Stomach (tissue), 9 donors: ENCODE measurements around the gene PSMB2. TPM values are rescaled to one million over a fixed set of nuclear protein-coding genes. Genes with fewer than 3 reads are reported as not detected.

Experiments
- DNase-seq, 2 donors: peaks; one replicate each; pipeline versions ENCODE4 v3.0.0 to v3.0.0-alpha.2; 2013 to 2019
- H3K27ac ChIP-seq, 5 donors: fragments of 200-600 bp in 4 of 5; sonication (generic) in 4 of 5; one replicate each; pipeline ENCODE4 v1.5.1; 2013 to 2019; ENCODE audit warnings: mild to moderate bottlenecking in 1 of 5, moderate library complexity in 1 of 5
- H3K27me3 ChIP-seq, 3 donors: fragments of 200-600 bp; sonication (generic); one replicate each; pipeline ENCODE4 v1.5.1; 2017 to 2019; ENCODE audit warnings: mixed run types in 1 of 3
- H3K36me3 ChIP-seq, 4 donors: fragments of 200-600 bp; sonication (generic); 1 replicate in 3 of 4; 2 replicates in 1 of 4; pipeline ENCODE4 v1.5.1; 2016 to 2019
- H3K4me1 ChIP-seq, 4 donors: fragments of 200-600 bp; sonication (generic); one replicate each; pipeline ENCODE4 v1.5.1; 2016 to 2019
- H3K4me3 ChIP-seq, 4 donors: fragments of 200-600 bp; sonication (generic) in 3 of 4; one replicate each; pipeline ENCODE4 v1.5.1; 2016 to 2019; ENCODE audit warnings: mild to moderate bottlenecking in 1 of 4
- H3K9me3 ChIP-seq, 4 donors: fragments of 200-600 bp; sonication (generic); one replicate each; pipeline ENCODE4 v1.5.1; 2016 to 2019
- CTCF ChIP-seq, 7 experiments: fragments of 450-650 bp in 4 of 7; fragments of 200-600 bp in 3 of 7; sonication (generic) in 3 of 7; IDR thresholded peaks; one replicate each; pipeline ENCODE4 v1.5.1; 2016 to 2019; ENCODE audit warnings: antibody characterized with exemption in 7 of 7, control low read depth in 2 of 7, mild to moderate bottlenecking in 1 of 7
- EP300 ChIP-seq: sonication (generic); formaldehyde crosslinking; IDR thresholded peaks from one replicate; pipeline ENCODE4 v1.6.1; 2017; ENCODE audit warnings: antibody characterized with exemption
- POLR2A ChIP-seq, 4 donors: fragments of 450-650 bp; IDR thresholded peaks; one replicate each; pipeline ENCODE4 v1.6.1; 2016; ENCODE audit warnings: antibody characterized with exemption in 4 of 4, control low read depth in 2 of 4, mild to moderate bottlenecking in 1 of 4, moderate library complexity in 1 of 4
- POLR2AphosphoS5 ChIP-seq, 3 donors: sonication (generic); formaldehyde crosslinking; IDR thresholded peaks; one replicate each; pipeline ENCODE4 v1.6.1; 2016; ENCODE audit warnings: antibody characterized with exemption in 3 of 3
- WGBS, 5 donors: extraction: QIAGEN DNeasy Blood & Tissue Kit in 3 of 5; methylation state at CpG; one replicate each; pipeline versions ENCODE4 v1.1.5 to v1.1.7; 2013 to 2018; 5-methylcytosine and 5-hydroxymethylcytosine counted together
- intact Hi-C: fragments of 100-400 bp; cut with DNase I; formaldehyde crosslinking; loops from one replicate; pipeline ENCODE4 v1.15.1; 2023; ENCODE audit warnings: low total_unique reads
- polyA plus RNA-seq, 3 donors: library from polyadenylated mRNA; stranded (reverse); fragments of 200-250 nt; gene quantifications; one replicate each; pipeline ENCODE4 v1.2.3, GENCODE V29; 2013
- total RNA-seq, 5 donors: library from RNA; depleted of rRNA; stranded (reverse); fragments of >200 nt; gene quantifications; one replicate each; pipeline versions ENCODE4 v1.1.0 to v1.2.3, GENCODE V29; 2014 to 2016
- donor health status: healthy with polysubstance abuse.
- donor health status: Bipolar disorder and iron deficiency.
- donor health status: healthy.

Gene PSMB2
- total and polyA plus RNA-seq, 8 donors: 11.1 to 43.9 (median 31.6) TPM

- intact Hi-C loops: no loop called here
- TF ChIP-seq POLR2AphosphoS5 (IDR thresholded peaks at IDR 0.05) (no peak), EP300 (no peak), POLR2A (IDR thresholded peaks at IDR 0.05) (no peak), CTCF (IDR thresholded peaks at IDR 0.05) (no peak)
- Histone ChIP-seq H3K4me1 (no peaks in the 10 kb centered on the region), H3K27ac (no peak overlapping the region), H3K4me3 (no peak overlapping the region), H3K36me3 (no peaks in the 10 kb centered on the region), H3K9me3 (no peaks in the 10 kb centered on the region), H3K27me3 (peaks cover 0 to 36% (median under 1%) of the 10 kb centered on the region in 3 donors)
- 49 to 56% (median 50%) methylated on average over 5 of the region's 5 CpGs for WGBS, 5 donors
- DNase-seq: no peak
Measured at GRCh38 chr1:35683012-35683411, 41.7 kb upstream of the PSMB2 start.

GRCh38 chr1:35680271-35680670 lies 38.9 kb upstream of the PSMB2 start:
- Histone ChIP-seq H3K36me3 (no peaks in the 10 kb centered on the region), H3K4me3 (no peak overlapping the region), H3K9me3 (no peaks in the 10 kb centered on the region), H3K4me1 (no peaks in the 10 kb centered on the region), H3K27me3 (peaks cover 0 to 31% (median 0%) of the 10 kb centered on the region in 3 donors), H3K27ac (no peak overlapping the region)
- DNase-seq: no peak
- 88 to 92% (median 88%) methylated on average over 3 of the region's 3 CpGs for WGBS, 5 donors
- no peak for TF ChIP-seq POLR2A (IDR thresholded peaks at IDR 0.05)
- no peak for TF ChIP-seq CTCF (IDR thresholded peaks at IDR 0.05)
- no peak for TF ChIP-seq POLR2AphosphoS5 (IDR thresholded peaks at IDR 0.05)
- TF ChIP-seq EP300: no peak
- intact Hi-C loops: no loop called here

GRCh38 chr1:35675773-35676172 lies 34.4 kb upstream of the PSMB2 start:
- peaks cover 0 to 53% (median 5%) of the 10 kb centered on the region in 3 donors for H3K27me3 ChIP-seq
- no peak overlapping the region for H3K27ac ChIP-seq
- no peaks in the 10 kb centered on the region for H3K9me3 ChIP-seq
- no peak overlapping the region for H3K4me3 ChIP-seq
- H3K4me1 ChIP-seq: no peaks in the 10 kb centered on the region
- TF ChIP-seq EP300: no peak
- no peak for TF ChIP-seq POLR2AphosphoS5 (IDR thresholded peaks at IDR 0.05)
- no peak for TF ChIP-seq CTCF (IDR thresholded peaks at IDR 0.05)
- TF ChIP-seq POLR2A (IDR thresholded peaks at IDR 0.05): no peak
- H3K36me3 ChIP-seq: no peaks in the 10 kb centered on the region
- WGBS, 5 donors: 76 to 95% (median 88%) methylated on average over 1 of the region's 1 CpG
- intact Hi-C loops: no loop called here
- no peak for DNase-seq

GRCh38 chr1:35674111-35674510 lies 32.8 kb upstream of the PSMB2 start:
- peaks cover 0 to 45% (median 5%) of the 10 kb centered on the region in 3 donors for H3K27me3 ChIP-seq
- no peak overlapping the region for H3K27ac ChIP-seq
- no peak for TF ChIP-seq CTCF (IDR thresholded peaks at IDR 0.05)
- no peak for TF ChIP-seq EP300
- no peak for TF ChIP-seq POLR2A (IDR thresholded peaks at IDR 0.05)
- H3K36me3 ChIP-seq: no peaks in the 10 kb centered on the region
- H3K4me3 ChIP-seq: no peak overlapping the region
- intact Hi-C loops: no loop called here
- H3K9me3 ChIP-seq: no peaks in the 10 kb centered on the region
- 81 to 86% (median 83%) methylated on average over 5 of the region's 5 CpGs for WGBS, 5 donors
- H3K4me1 ChIP-seq: no peaks in the 10 kb centered on the region
- no peak for DNase-seq
